Sigmoid colon (tissue), 7 donors: ENCODE data around the gene NPTN. TPM values are rescaled to one million over a fixed set of nuclear protein-coding genes. Genes with fewer than 3 reads are reported as not detected.

Experiments used
- DNase-seq: peaks from one replicate; pipeline ENCODE4 v3.0.0-alpha.2; 2019
- H3K27ac ChIP-seq, 4 donors: fragments of 200-600 bp; sonication (generic); one replicate each; pipeline ENCODE4 v1.5.1; 2016 to 2019; ENCODE audit warnings: mild to moderate bottlenecking in 1 of 4
- H3K27me3 ChIP-seq, 3 donors: fragments of 200-600 bp; sonication (generic); one replicate each; pipeline ENCODE4 v1.5.1; 2019; ENCODE audit warnings: mild to moderate bottlenecking in 1 of 3
- H3K36me3 ChIP-seq, 4 donors: fragments of 200-600 bp; sonication (generic); one replicate each; pipeline ENCODE4 v1.5.1; 2016 to 2019
- H3K4me1 ChIP-seq, 4 donors: fragments of 200-600 bp; sonication (generic); one replicate each; pipeline ENCODE4 v1.5.1; 2017 to 2019
- H3K4me3 ChIP-seq, 4 donors: fragments of 200-600 bp; sonication (generic); one replicate each; pipeline ENCODE4 v1.5.1; 2017 to 2019; ENCODE audit warnings: mild to moderate bottlenecking in 2 of 4, moderate library complexity in 1 of 4
- H3K9me3 ChIP-seq, 4 donors: fragments of 200-600 bp in 3 of 4; sonication (generic) in 3 of 4; one replicate each; pipeline versions ENCODE4 v1.5.1 to v1.6.1; 2013 to 2019
- EP300 ChIP-seq, 4 donors: sonication (generic); formaldehyde crosslinking; IDR thresholded peaks; one replicate each; pipeline ENCODE4 v1.6.1; 2017; ENCODE audit warnings: antibody characterized with exemption in 4 of 4
- POLR2A ChIP-seq, 2 donors: fragments of 450-650 bp; IDR thresholded peaks; one replicate each; pipeline ENCODE4 v1.6.1; 2016; ENCODE audit warnings: antibody characterized with exemption in 2 of 2, mild to moderate bottlenecking in 2 of 2, moderate library complexity in 2 of 2
- POLR2AphosphoS5 ChIP-seq, 4 donors: sonication (generic); formaldehyde crosslinking; IDR thresholded peaks; one replicate each; pipeline ENCODE4 v1.6.1; 2017; ENCODE audit warnings: antibody characterized with exemption in 4 of 4
- WGBS, 2 donors: extraction: QIAGEN DNeasy Blood & Tissue Kit; methylation state at CpG; one replicate each; pipeline ENCODE4 v1.1.7; 2013; 5-methylcytosine and 5-hydroxymethylcytosine counted together
- intact Hi-C: fragments of 100-400 bp; cut with DNase I; formaldehyde crosslinking; loops from one replicate; pipeline ENCODE4 v1.15.1; 2023
- polyA plus RNA-seq, 3 donors: library from polyadenylated mRNA; stranded (reverse); fragments of 200-250 nt; gene quantifications; one replicate each; pipeline ENCODE4 v1.2.3, GENCODE V29; 2013
- total RNA-seq, 4 donors: library from RNA; depleted of rRNA; stranded (reverse); fragments of >200 nt; gene quantifications; one replicate each; pipeline ENCODE4 v1.1.0, GENCODE V29; 2016
- TF ChIP-seq, protein P1 (sequence below), 4 experiments: fragments of 450-650 bp in 3 of 4; fragments of 200-600 bp in 1 of 4; IDR thresholded peaks; one replicate each; pipeline ENCODE4 v1.5.1; 2016 to 2019; ENCODE audit warnings: antibody characterized with exemption in 4 of 4, mild to moderate bottlenecking in 3 of 4, moderate library complexity in 2 of 4
- donor health status: healthy with polysubstance abuse.
- donor health status: Bipolar disorder and iron deficiency.
- donor health status: healthy.

Gene NPTN
- total and polyA plus RNA-seq, 7 donors = 40.8 to 320 (median 216) TPM

DNA sequence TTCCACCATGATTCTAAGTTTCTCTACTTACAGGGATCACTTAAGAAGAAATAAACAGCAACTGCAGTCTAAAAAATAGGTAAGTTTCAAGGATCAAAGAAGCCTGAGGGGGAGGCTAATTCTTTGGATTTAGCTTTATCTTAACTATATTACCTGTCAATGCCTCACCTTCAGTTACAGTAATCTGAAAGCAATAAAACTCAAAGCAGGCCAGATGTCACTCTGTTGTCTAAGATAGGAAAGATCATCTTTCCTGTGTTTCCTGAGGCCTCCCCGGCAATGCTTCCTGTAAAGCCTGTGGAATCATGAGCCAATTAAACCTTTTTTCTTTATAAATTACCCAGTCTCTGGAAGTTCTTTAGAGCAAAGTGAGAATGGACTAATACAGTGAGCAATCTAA, 60.2 kb downstream of the NPTN start:
- Histone ChIP-seq H3K27ac (peak overlapping the region; percentile 63 to 68 (median 64)), H3K4me1 (peaks cover 0 to 38% (median 27%) of the 10 kb centered on the region in 4 donors)
- TF ChIP-seq POLR2AphosphoS5 (IDR thresholded peaks at IDR 0.05) (no peak), POLR2A (IDR thresholded peaks at IDR 0.05) (no peak), EP300 (IDR thresholded peaks at IDR 0.05) (no peak)
- TF ChIP-seq, protein P1, sequence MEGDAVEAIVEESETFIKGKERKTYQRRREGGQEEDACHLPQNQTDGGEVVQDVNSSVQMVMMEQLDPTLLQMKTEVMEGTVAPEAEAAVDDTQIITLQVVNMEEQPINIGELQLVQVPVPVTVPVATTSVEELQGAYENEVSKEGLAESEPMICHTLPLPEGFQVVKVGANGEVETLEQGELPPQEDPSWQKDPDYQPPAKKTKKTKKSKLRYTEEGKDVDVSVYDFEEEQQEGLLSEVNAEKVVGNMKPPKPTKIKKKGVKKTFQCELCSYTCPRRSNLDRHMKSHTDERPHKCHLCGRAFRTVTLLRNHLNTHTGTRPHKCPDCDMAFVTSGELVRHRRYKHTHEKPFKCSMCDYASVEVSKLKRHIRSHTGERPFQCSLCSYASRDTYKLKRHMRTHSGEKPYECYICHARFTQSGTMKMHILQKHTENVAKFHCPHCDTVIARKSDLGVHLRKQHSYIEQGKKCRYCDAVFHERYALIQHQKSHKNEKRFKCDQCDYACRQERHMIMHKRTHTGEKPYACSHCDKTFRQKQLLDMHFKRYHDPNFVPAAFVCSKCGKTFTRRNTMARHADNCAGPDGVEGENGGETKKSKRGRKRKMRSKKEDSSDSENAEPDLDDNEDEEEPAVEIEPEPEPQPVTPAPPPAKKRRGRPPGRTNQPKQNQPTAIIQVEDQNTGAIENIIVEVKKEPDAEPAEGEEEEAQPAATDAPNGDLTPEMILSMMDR (IDR thresholded peaks at IDR 0.05) = no peak

DNA sequence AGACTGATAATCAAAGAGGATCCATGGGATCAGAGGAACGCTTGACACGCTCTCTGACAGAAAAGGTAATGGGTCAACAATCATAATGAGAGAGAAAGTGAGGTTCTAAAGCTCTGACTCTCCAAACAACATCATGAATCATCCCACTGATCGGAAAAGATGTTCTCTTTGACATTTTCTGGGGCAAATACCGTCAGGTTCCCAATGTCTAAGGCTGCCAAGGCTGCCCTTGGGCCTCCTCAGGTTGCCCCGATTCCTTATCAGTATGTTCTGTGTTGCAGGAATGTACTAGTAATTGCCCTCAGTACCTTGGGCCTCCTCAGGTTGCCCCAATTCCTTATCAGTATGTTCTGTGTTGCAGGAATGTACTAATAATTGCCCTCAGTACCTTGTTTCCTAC, 60.9 kb downstream of the NPTN start:
- no peak for DNase-seq
- intact Hi-C loops = loop anchor here (5.0 kb wide), 1 partner anchor 60 kb away; the partner anchor contains the start of gene NPTN
- TF ChIP-seq, protein P1 (IDR thresholded peaks at IDR 0.05) = no peak
- no peak for TF ChIP-seq POLR2A (IDR thresholded peaks at IDR 0.05)
- TF ChIP-seq EP300 (IDR thresholded peaks at IDR 0.05) = no peak
- TF ChIP-seq POLR2AphosphoS5 (IDR thresholded peaks at IDR 0.05) = no peak
- H3K27me3 ChIP-seq = no peaks in the 10 kb centered on the region
- peaks cover 0 to 41% (median 27%) of the 10 kb centered on the region in 4 donors for H3K4me1 ChIP-seq
- peak overlapping the region in 2 of 4 donors; percentile 64 to 68 for H3K27ac ChIP-seq
- WGBS, 2 donors = 75 to 80% methylated on average over 5 of the region's 5 CpGs
- peaks cover 27 to 75% (median 53%) of the 10 kb centered on the region in 4 donors for H3K36me3 ChIP-seq
- no peaks in the 10 kb centered on the region for H3K9me3 ChIP-seq
- no peak overlapping the region for H3K4me3 ChIP-seq

More for the DNA sequence above, 60.2 kb downstream of the NPTN start:
- intact Hi-C loops = loop anchor here (5.0 kb wide), 1 partner anchor 59 kb away; the partner anchor contains the start of gene NPTN
- H3K36me3 ChIP-seq = peaks cover 27 to 69% (median 49%) of the 10 kb centered on the region in 4 donors
- no peak for DNase-seq
- 15 to 59% methylated on average over 1 of the region's 1 CpG for WGBS, 2 donors
- no peak overlapping the region for H3K4me3 ChIP-seq
- no peaks in the 10 kb centered on the region for H3K27me3 ChIP-seq
- H3K9me3 ChIP-seq = no peaks in the 10 kb centered on the region

- Histone ChIP-seq H3K4me3 (no peak overlapping the region), H3K27me3 (no peaks in the 10 kb centered on the region), H3K4me1 (peaks cover 0 to 46% (median 27%) of the 10 kb centered on the region in 4 donors), H3K27ac (no peak overlapping the region), H3K36me3 (peaks cover 27 to 74% (median 52%) of the 10 kb centered on the region in 4 donors), H3K9me3 (no peaks in the 10 kb centered on the region)
- DNase-seq = no peak
- 41 to 74% methylated on average over 5 of the region's 5 CpGs for WGBS, 2 donors
- intact Hi-C loops = loop anchor here (5.0 kb wide), 1 partner anchor 61 kb away; the partner anchor contains the start of gene NPTN
- TF ChIP-seq EP300 (IDR thresholded peaks at IDR 0.05) = no peak
- TF ChIP-seq POLR2A (IDR thresholded peaks at IDR 0.05) = no peak
- TF ChIP-seq, protein P1 (IDR thresholded peaks at IDR 0.05) = no peak
- no peak for TF ChIP-seq POLR2AphosphoS5 (IDR thresholded peaks at IDR 0.05)
Measured at GRCh38 chr15:73571346-73571745, 61.8 kb downstream of the NPTN start.

DNA sequence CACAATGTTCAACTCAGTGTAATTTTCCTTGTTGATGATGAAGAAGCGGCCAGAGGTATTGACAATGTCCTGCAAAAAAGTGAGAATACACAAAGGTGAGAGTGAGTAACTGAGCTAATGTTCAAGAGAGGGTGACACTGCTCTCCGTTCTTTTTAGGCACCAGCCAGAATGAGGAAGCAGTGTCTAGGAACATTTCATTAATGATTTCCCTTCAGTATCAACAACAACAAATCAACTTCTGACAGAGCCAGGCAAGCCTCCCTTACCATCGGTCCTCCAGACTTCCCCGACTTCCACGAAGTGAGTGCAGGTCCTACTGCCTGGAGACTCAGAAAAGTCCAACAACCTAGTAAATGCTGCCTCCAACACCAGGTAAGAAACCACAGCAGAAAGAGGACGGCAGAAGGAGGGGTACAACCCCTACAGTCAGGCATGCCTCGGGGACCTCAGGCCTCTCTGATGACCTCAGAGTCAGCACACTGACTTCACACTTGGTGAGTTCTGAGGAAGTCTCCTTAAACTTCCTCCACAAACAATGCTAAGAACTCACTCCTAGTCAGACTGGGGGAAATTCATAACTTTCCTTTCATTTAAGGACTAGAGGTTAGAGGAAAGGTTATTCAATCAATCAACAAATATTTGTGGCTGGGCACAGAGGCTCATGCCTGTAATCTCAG, 62.7 kb downstream of the NPTN start:
- no peak overlapping the region for H3K27ac ChIP-seq

More for the DNA sequence above, 62.7 kb downstream of the NPTN start:
- TF ChIP-seq POLR2A (IDR thresholded peaks at IDR 0.05) (no peak), EP300 (IDR thresholded peaks at IDR 0.05) (no peak), POLR2AphosphoS5 (IDR thresholded peaks at IDR 0.05) (no peak)
- TF ChIP-seq, protein P1 (IDR thresholded peaks at IDR 0.05) = no peak
- Histone ChIP-seq H3K27me3 (no peaks in the 10 kb centered on the region), H3K36me3 (peaks cover 27 to 68% (median 51%) of the 10 kb centered on the region in 4 donors), H3K4me3 (no peak overlapping the region), H3K9me3 (no peaks in the 10 kb centered on the region), H3K4me1 (peaks cover 0 to 39% (median 20%) of the 10 kb centered on the region in 4 donors)
- intact Hi-C loops = loop anchor here (5.0 kb wide), 1 partner anchor 62 kb away; the partner anchor contains the start of gene NPTN
- 76 to 89% methylated on average over 7 of the region's 7 CpGs for WGBS, 2 donors
- DNase-seq = no peak
